H9 (cell line): Measurements from ENCODE around the gene AFAP1. TPM values are rescaled to one million over a fixed set of nuclear protein-coding genes. Genes with fewer than 3 reads are reported as not detected.

Experiments
- DNase-seq: peaks from one replicate; pipeline ENCODE4 v3.0.0-alpha.2; 2017
- H2AFZ ChIP-seq: one replicate; pipeline ENCODE4 v1.6.1; 2013; ENCODE audit warnings: mild to moderate bottlenecking, low read length, control low read depth, moderate library complexity
- H2AK5ac ChIP-seq: 2 replicates; pipeline ENCODE4 v1.6.1; 2013; ENCODE audit warnings: low read length, control low read depth, mixed read lengths; ENCODE audit not compliant: insufficient read length
- H2BK120ac ChIP-seq: one replicate; pipeline ENCODE4 v1.6.1; 2013; ENCODE audit warnings: low read depth, mild to moderate bottlenecking, low read length, control low read depth, inconsistent platforms; ENCODE audit not compliant: poor library complexity, severe bottlenecking
- H2BK12ac ChIP-seq: 2 replicates; pipeline ENCODE4 v1.6.1; 2013; ENCODE audit warnings: low read length, control low read depth, mixed read lengths, low read depth; ENCODE audit not compliant: insufficient read length
- H2BK15ac ChIP-seq: 2 replicates; pipeline ENCODE4 v1.6.1; 2013; ENCODE audit warnings: low read depth, low read length, control low read depth
- H2BK20ac ChIP-seq: one replicate; pipeline ENCODE4 v1.6.1; 2013; ENCODE audit warnings: low read depth, mild to moderate bottlenecking, low read length, control low read depth, inconsistent platforms; ENCODE audit not compliant: poor library complexity, severe bottlenecking
- H2BK5ac ChIP-seq: 2 replicates; pipeline ENCODE4 v1.6.1; 2013; ENCODE audit warnings: low read length, control low read depth, mixed read lengths; ENCODE audit not compliant: insufficient read length
- H3K14ac ChIP-seq: 2 replicates; pipeline ENCODE4 v1.6.1; 2013; ENCODE audit warnings: low read length, control low read depth; ENCODE audit not compliant: insufficient read depth
- H3K18ac ChIP-seq: 2 replicates; pipeline ENCODE4 v1.6.1; 2013; ENCODE audit warnings: low read depth, mild to moderate bottlenecking, mixed read lengths, low read length, control low read depth; ENCODE audit not compliant: insufficient read length
- H3K23ac ChIP-seq: 2 replicates; pipeline ENCODE4 v1.6.1; 2013; ENCODE audit warnings: low read length, control low read depth, mixed read lengths, low read depth; ENCODE audit not compliant: insufficient read length
- H3K23me2 ChIP-seq: 2 replicates; pipeline ENCODE4 v1.6.1; 2013; ENCODE audit warnings: low read depth, mild to moderate bottlenecking, mixed read lengths, low read length, control low read depth; ENCODE audit not compliant: insufficient read length, poor library complexity, severe bottlenecking
- H3K27ac ChIP-seq: 2 replicates; pipeline ENCODE4 v1.5.1; 2013; ENCODE audit warnings: low read length, control low read depth, mixed read lengths, low read depth; ENCODE audit not compliant: insufficient read length
- H3K27me3 ChIP-seq: 2 replicates; pipeline ENCODE4 v1.6.1; 2013; ENCODE audit warnings: low read length, control low read depth, inconsistent platforms; ENCODE audit not compliant: insufficient read depth
- H3K4ac ChIP-seq: 2 replicates; pipeline ENCODE4 v1.6.1; 2013; ENCODE audit warnings: low read depth, mild to moderate bottlenecking, control low read depth, inconsistent platforms, low read length, moderate library complexity
- H3K4me1 ChIP-seq: 2 replicates; pipeline ENCODE4 v1.6.1; 2013; ENCODE audit warnings: low read length, control low read depth, inconsistent platforms; ENCODE audit not compliant: insufficient read depth
- H3K4me2 ChIP-seq: 2 replicates; pipeline ENCODE4 v1.6.1; 2013; ENCODE audit warnings: low read length, control low read depth, mixed read lengths; ENCODE audit not compliant: insufficient read length, insufficient read depth
- H3K56ac ChIP-seq: 2 replicates; pipeline ENCODE4 v1.6.1; 2013; ENCODE audit warnings: low read depth, mild to moderate bottlenecking, mixed read lengths, low read length, control low read depth; ENCODE audit not compliant: insufficient read length
- H3K79me1 ChIP-seq: 2 replicates; pipeline ENCODE4 v1.6.1; 2013; ENCODE audit warnings: low read depth, mild to moderate bottlenecking, moderate library complexity, low read length, control low read depth, inconsistent platforms; ENCODE audit not compliant: insufficient read depth, poor library complexity, severe bottlenecking
- H3K79me2 ChIP-seq: 2 replicates; pipeline ENCODE4 v1.6.1; 2013; ENCODE audit warnings: low read length, control low read depth, inconsistent platforms; ENCODE audit not compliant: insufficient read depth
- H3K9ac ChIP-seq: 2 replicates; pipeline ENCODE4 v1.6.1; 2013; ENCODE audit warnings: low read length, control low read depth, mixed read lengths; ENCODE audit not compliant: insufficient read length; ENCODE audit errors: extremely low read depth
- H3K9me3 ChIP-seq: one replicate; pipeline ENCODE4 v1.6.1; 2013; ENCODE audit warnings: low read depth, low read length, inconsistent platforms; ENCODE audit not compliant: control insufficient read depth
- H3T11ph ChIP-seq: one replicate; pipeline ENCODE4 v1.6.1; 2013; ENCODE audit warnings: mild to moderate bottlenecking, low read length, control low read depth, inconsistent platforms
- H4K20me1 ChIP-seq: one replicate; pipeline ENCODE4 v1.6.1; 2013; ENCODE audit not compliant: control insufficient read depth, insufficient read length, insufficient read depth
- H4K5ac ChIP-seq: 2 replicates; pipeline ENCODE4 v1.6.1; 2013; ENCODE audit warnings: low read depth, mild to moderate bottlenecking, mixed read lengths, low read length, control low read depth; ENCODE audit not compliant: insufficient read length
- H4K8ac ChIP-seq: replicated peaks from 2 replicates; pipeline ENCODE4 v1.6.1; 2013; ENCODE audit warnings: low read length, control low read depth, mixed read lengths, low read depth; ENCODE audit not compliant: insufficient read length
- H4K91ac ChIP-seq: 2 replicates; pipeline ENCODE4 v1.6.1; 2013; ENCODE audit warnings: low read depth, mild to moderate bottlenecking, moderate library complexity, mixed read lengths, low read length, control low read depth; ENCODE audit not compliant: insufficient read length
- H3K27ac Mint-ChIP-seq, 3 experiments: 2 replicates in 2 of 3; 3 replicates in 1 of 3; pipeline ENCODE4 v1.8.0; 2020 to 2021; ENCODE audit warnings: mixed read lengths in 3 of 3, mild to moderate bottlenecking in 1 of 3, moderate library complexity in 1 of 3
- H3K27me3 Mint-ChIP-seq: 2 replicates; pipeline ENCODE4 v1.8.0; 2021; ENCODE audit warnings: low read depth, mild to moderate bottlenecking, moderate library complexity, mixed read lengths
- H3K36me3 Mint-ChIP-seq, 3 experiments: 2 replicates in 2 of 3; 3 replicates in 1 of 3; pipeline ENCODE4 v1.8.0; 2020 to 2021; ENCODE audit warnings: low read depth in 3 of 3, mixed read lengths in 3 of 3; ENCODE audit not compliant: insufficient read depth in 1 of 3
- H3K4me1 Mint-ChIP-seq, 2 experiments: 2 replicates each; pipeline ENCODE4 v1.8.0; 2020; ENCODE audit warnings: mixed read lengths in 2 of 2
- H3K4me3 Mint-ChIP-seq, 2 experiments: 2 replicates in 1 of 2; 3 replicates in 1 of 2; pipeline ENCODE4 v1.8.0; 2020 to 2021; ENCODE audit warnings: mild to moderate bottlenecking in 2 of 2, mixed read lengths in 2 of 2, moderate library complexity in 1 of 2
- H3K9me3 Mint-ChIP-seq, 2 experiments: 2 replicates in 1 of 2; 3 replicates in 1 of 2; pipeline ENCODE4 v1.8.0; 2020; ENCODE audit warnings: mild to moderate bottlenecking in 2 of 2, mixed read lengths in 2 of 2, moderate library complexity in 1 of 2
- WGBS: extraction: QIAGEN DNeasy Blood & Tissue Kit; methylation state at CpG from one replicate; pipeline ENCODE4 v1.1.7; 2013; ENCODE audit warnings: missing lambda C conversion rate, low lambda C conversion rate, mixed read lengths; ENCODE audit not compliant: insufficient read length; ENCODE audit errors: extremely low coverage; 5-methylcytosine and 5-hydroxymethylcytosine counted together
- total RNA-seq: library from RNA; stranded (reverse); gene quantifications from 2 replicates; pipeline ENCODE4 v1.2.1, GENCODE V29; 2021
- TF ChIP-seq, protein P1 (sequence below): fragments of 200-600 bp; sonication (generic); conservative IDR thresholded peaks from 3 replicates; pipeline ENCODE4 v1.8.0; 2021; ENCODE audit warnings: antibody characterized with exemption, mild to moderate bottlenecking

AFAP1 gene
- total RNA-seq, 1 experiment from 2014 or later, result 6.5 TPM

GRCh38 chr4:7710126-7710525 lies 229.5 kb downstream of the AFAP1 start:
- Histone ChIP-seq H3K18ac (no peak overlapping the region), H3K23me2 (no peaks in the 10 kb centered on the region), H4K8ac (no peak overlapping the region), H2AFZ (no peak overlapping the region), H4K20me1 (no peaks in the 10 kb centered on the region), H3K27me3 (no peaks in the 10 kb centered on the region), H2BK5ac (no peak overlapping the region), H3K56ac (no peak overlapping the region), H3K9me3 (no peaks in the 10 kb centered on the region), H2BK20ac (no peak overlapping the region), H3K4me1 (no peaks in the 10 kb centered on the region), H3K4ac (no peak overlapping the region), H3K27ac (no peak overlapping the region), H4K5ac (no peak overlapping the region), H3K79me1 (no peaks in the 10 kb centered on the region), H3K23ac (no peak overlapping the region), H4K91ac (no peak overlapping the region), H2BK12ac (no peak overlapping the region), H2BK15ac (no peak overlapping the region), H3T11ph (no peak overlapping the region), H2BK120ac (no peak overlapping the region), H3K79me2 (no peaks in the 10 kb centered on the region), H3K9ac (no peak overlapping the region), H3K14ac (no peak overlapping the region), H3K4me2 (no peak overlapping the region), H2AK5ac (no peak overlapping the region)
- Mint-ChIP-seq H3K27ac (no peak overlapping the region), H3K4me3 (no peak overlapping the region), H3K27me3 (peaks cover 6% of the 10 kb centered on the region), H3K36me3 (no peaks in the 10 kb centered on the region; a peak in 1 of 7 replicates), H3K9me3 (no peaks in the 10 kb centered on the region; a peak in 2 of 5 replicates), H3K4me1 (peaks cover 2 to 9% of the 10 kb centered on the region in 2 experiments; a peak in 2 of 4 replicates)
- no CpG with 5 or more reads among the region's 11 CpGs for WGBS
- TF ChIP-seq, protein P1, sequence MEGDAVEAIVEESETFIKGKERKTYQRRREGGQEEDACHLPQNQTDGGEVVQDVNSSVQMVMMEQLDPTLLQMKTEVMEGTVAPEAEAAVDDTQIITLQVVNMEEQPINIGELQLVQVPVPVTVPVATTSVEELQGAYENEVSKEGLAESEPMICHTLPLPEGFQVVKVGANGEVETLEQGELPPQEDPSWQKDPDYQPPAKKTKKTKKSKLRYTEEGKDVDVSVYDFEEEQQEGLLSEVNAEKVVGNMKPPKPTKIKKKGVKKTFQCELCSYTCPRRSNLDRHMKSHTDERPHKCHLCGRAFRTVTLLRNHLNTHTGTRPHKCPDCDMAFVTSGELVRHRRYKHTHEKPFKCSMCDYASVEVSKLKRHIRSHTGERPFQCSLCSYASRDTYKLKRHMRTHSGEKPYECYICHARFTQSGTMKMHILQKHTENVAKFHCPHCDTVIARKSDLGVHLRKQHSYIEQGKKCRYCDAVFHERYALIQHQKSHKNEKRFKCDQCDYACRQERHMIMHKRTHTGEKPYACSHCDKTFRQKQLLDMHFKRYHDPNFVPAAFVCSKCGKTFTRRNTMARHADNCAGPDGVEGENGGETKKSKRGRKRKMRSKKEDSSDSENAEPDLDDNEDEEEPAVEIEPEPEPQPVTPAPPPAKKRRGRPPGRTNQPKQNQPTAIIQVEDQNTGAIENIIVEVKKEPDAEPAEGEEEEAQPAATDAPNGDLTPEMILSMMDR, result no peak
- no peak for DNase-seq
